Measurements from ENCODE around the gene VANGL1. TPM values are rescaled to one million over a fixed set of nuclear protein-coding genes. Genes with fewer than 3 reads are reported as not detected.
A peak's percentile ranks its signal among the peaks of the same experiment; 100 is the strongest.

Gene VANGL1
- total RNA-seq, 4 donors from 2014 or later = 6.3 to 11.7 (median 8.1) TPM

- peak overlapping the region in 1 of 4 donors; percentile 30 for H3K27ac ChIP-seq (replicated peaks in 1 of 4)
- TF ChIP-seq, protein P1, sequence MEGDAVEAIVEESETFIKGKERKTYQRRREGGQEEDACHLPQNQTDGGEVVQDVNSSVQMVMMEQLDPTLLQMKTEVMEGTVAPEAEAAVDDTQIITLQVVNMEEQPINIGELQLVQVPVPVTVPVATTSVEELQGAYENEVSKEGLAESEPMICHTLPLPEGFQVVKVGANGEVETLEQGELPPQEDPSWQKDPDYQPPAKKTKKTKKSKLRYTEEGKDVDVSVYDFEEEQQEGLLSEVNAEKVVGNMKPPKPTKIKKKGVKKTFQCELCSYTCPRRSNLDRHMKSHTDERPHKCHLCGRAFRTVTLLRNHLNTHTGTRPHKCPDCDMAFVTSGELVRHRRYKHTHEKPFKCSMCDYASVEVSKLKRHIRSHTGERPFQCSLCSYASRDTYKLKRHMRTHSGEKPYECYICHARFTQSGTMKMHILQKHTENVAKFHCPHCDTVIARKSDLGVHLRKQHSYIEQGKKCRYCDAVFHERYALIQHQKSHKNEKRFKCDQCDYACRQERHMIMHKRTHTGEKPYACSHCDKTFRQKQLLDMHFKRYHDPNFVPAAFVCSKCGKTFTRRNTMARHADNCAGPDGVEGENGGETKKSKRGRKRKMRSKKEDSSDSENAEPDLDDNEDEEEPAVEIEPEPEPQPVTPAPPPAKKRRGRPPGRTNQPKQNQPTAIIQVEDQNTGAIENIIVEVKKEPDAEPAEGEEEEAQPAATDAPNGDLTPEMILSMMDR (IDR thresholded peaks at IDR 0.05) = no peak
- TF ChIP-seq EP300 (IDR thresholded peaks at IDR 0.05) (no peak), POLR2A (IDR thresholded peaks at IDR 0.05; ENCODE audit: low read depth) (no peak), POLR2AphosphoS5 (IDR thresholded peaks at IDR 0.05) (no peak)
- intact Hi-C loops (cut with DNase I) = no loop called here
Measured at GRCh38 chr1:115654663-115655305, 13.0 kb downstream of the VANGL1 start.

DNA sequence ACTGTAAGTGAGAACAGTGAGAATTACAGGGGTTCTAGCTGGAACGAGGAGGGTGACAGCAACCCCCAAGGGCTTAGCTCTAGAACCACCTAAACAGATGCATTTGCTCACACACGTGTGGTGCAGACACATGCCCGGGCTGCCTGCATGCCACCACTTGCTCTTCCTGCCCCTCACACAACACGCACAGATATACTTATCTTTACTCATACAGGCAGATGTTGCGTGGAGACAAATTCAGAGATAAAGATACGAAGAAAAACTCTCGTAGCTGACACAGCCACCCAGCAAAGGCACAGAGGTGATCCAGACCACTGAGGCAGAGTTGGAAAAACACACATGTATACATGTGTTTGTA lies 13.5 kb downstream of the VANGL1 start:
- intact Hi-C loops (cut with DNase I) = no loop called here
- no peak for DNase-seq (ENCODE audit: extremely low spot score)
- H3K4me1 ChIP-seq = peaks cover 31 to 38% (median 36%) of the 10 kb centered on the region in 4 donors
- peaks cover 4 to 34% (median 10%) of the 10 kb centered on the region in 4 donors for H3K36me3 ChIP-seq
- WGBS = 58% methylated on average over 7 of the region's 7 CpGs
- H3K27me3 ChIP-seq = no peaks in the 10 kb centered on the region
- H3K27ac ChIP-seq (replicated peaks in 1 of 4) = peak overlapping the region in 1 of 4 donors; percentile 30
- no peak for TF ChIP-seq POLR2A (IDR thresholded peaks at IDR 0.05; ENCODE audit: low read depth)
- TF ChIP-seq POLR2AphosphoS5 (IDR thresholded peaks at IDR 0.05) = no peak
- TF ChIP-seq, protein P1 (IDR thresholded peaks at IDR 0.05) = no peak
- TF ChIP-seq EP300 (IDR thresholded peaks at IDR 0.05) = no peak
- no peaks in the 10 kb centered on the region for H3K9me3 ChIP-seq
- H3K4me3 ChIP-seq = no peak overlapping the region

More at GRCh38 chr1:115654663-115655305, 13.0 kb downstream of the VANGL1 start:
- Histone ChIP-seq H3K9me3 (no peaks in the 10 kb centered on the region), H3K4me3 (no peak overlapping the region), H3K4me1 (peaks cover 36 to 43% (median 41%) of the 10 kb centered on the region in 4 donors), H3K36me3 (peaks cover 0 to 30% (median 7%) of the 10 kb centered on the region in 4 donors), H3K27me3 (no peaks in the 10 kb centered on the region)
- 39% methylated on average over 14 of the region's 14 CpGs for WGBS
- DNase-seq (ENCODE audit: extremely low spot score) = no peak

- Histone ChIP-seq H3K4me1 (peaks cover 30 to 37% (median 33%) of the 10 kb centered on the region in 4 donors), H3K27me3 (no peaks in the 10 kb centered on the region), H3K36me3 (peaks cover 4 to 40% (median 16%) of the 10 kb centered on the region in 4 donors), H3K27ac (replicated peaks in 1 of 4) (no peak overlapping the region), H3K9me3 (no peaks in the 10 kb centered on the region), H3K4me3 (no peak overlapping the region)
- DNase-seq (ENCODE audit: extremely low spot score) = no peak
- TF ChIP-seq POLR2AphosphoS5 (IDR thresholded peaks at IDR 0.05) (no peak), EP300 (IDR thresholded peaks at IDR 0.05) (no peak), POLR2A (IDR thresholded peaks at IDR 0.05; ENCODE audit: low read depth) (no peak)
- TF ChIP-seq, protein P1 (IDR thresholded peaks at IDR 0.05) = no peak
- intact Hi-C loops (cut with DNase I) = no loop called here
- WGBS = 76% methylated on average over 4 of the region's 4 CpGs
Measured at GRCh38 chr1:115655916-115656315, 14.1 kb downstream of the VANGL1 start.

DNA sequence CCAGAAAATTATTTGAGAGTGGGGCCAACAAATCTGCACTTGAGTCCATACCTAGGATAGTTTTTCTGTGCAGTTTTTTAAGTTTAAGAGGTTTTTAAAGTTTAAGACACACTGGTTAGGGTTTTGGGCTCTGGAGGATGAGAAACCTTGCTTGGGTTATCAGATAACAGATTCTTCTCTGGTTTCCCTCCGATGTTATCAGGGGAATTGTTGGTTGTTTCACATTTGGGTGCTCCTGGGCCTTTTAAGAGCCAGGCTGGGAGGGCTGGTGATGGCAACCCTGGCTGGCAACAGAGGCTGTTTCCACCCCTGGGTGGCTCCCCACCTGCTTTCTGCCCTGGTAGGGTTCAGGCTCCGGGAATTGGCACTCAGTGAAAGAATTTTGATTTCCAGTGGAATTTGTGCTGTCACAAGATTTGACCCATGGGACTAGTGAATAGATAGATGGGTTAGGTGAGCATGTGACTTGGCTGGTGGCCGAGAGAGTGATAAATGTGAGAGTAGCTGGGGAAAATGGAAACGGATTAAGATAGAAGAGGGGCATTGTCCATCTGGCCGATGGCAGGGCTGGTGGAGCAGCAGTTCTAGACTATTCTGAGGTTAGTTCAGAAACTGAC lies 14.8 kb downstream of the VANGL1 start:
- Histone ChIP-seq H3K36me3 (peaks cover 4 to 43% (median 17%) of the 10 kb centered on the region in 4 donors), H3K27me3 (no peaks in the 10 kb centered on the region), H3K9me3 (no peaks in the 10 kb centered on the region), H3K4me1 (peaks cover 30 to 37% (median 33%) of the 10 kb centered on the region in 4 donors), H3K4me3 (no peak overlapping the region), H3K27ac (replicated peaks in 1 of 4) (no peak overlapping the region)
- TF ChIP-seq, protein P1 (IDR thresholded peaks at IDR 0.05) = no peak
- no peak for TF ChIP-seq POLR2A (IDR thresholded peaks at IDR 0.05; ENCODE audit: low read depth)
- TF ChIP-seq EP300 (IDR thresholded peaks at IDR 0.05) = no peak
- TF ChIP-seq POLR2AphosphoS5 (IDR thresholded peaks at IDR 0.05) = no peak
- intact Hi-C loops (cut with DNase I) = no loop called here
- WGBS = 83% methylated on average over 5 of the region's 5 CpGs
- no peak for DNase-seq (ENCODE audit: extremely low spot score)

Data from esophagus muscularis mucosa (tissue), 4 donors.